Stomach (tissue), 4 donors: ENCODE measurements around the gene DSTYK.

Experiments used
- CTCF ChIP-seq, 7 experiments: fragments of 450-650 bp in 4 of 7; fragments of 200-600 bp in 3 of 7; sonication (generic) in 3 of 7; IDR thresholded peaks; one replicate each; pipeline ENCODE4 v1.5.1; 2016 to 2019; ENCODE audit warnings: antibody characterized with exemption in 7 of 7, control low read depth in 2 of 7, mild to moderate bottlenecking in 1 of 7
- POLR2A ChIP-seq, 4 donors: fragments of 450-650 bp; IDR thresholded peaks; one replicate each; pipeline ENCODE4 v1.6.1; 2016; ENCODE audit warnings: antibody characterized with exemption in 4 of 4, control low read depth in 2 of 4, mild to moderate bottlenecking in 1 of 4, moderate library complexity in 1 of 4
- POLR2AphosphoS5 ChIP-seq, 3 donors: sonication (generic); formaldehyde crosslinking; IDR thresholded peaks; one replicate each; pipeline ENCODE4 v1.6.1; 2016; ENCODE audit warnings: antibody characterized with exemption in 3 of 3

- TF ChIP-seq CTCF (IDR thresholded peaks at IDR 0.05), result no peak
- TF ChIP-seq POLR2AphosphoS5 (IDR thresholded peaks at IDR 0.05), result no peak
- TF ChIP-seq POLR2A (IDR thresholded peaks at IDR 0.05), result no peak
Measured at GRCh38 chr1:205109711-205110110, 101.8 kb downstream of the DSTYK start.
